Lung (tissue), 12 donors: Measurements from ENCODE around the gene FBXO38. TPM values are rescaled to one million over a fixed set of nuclear protein-coding genes. Genes with fewer than 3 reads are reported as not detected.

Source experiments
- ATAC-seq: fragments of 200-7000 bp; cut with Tn5 transposase; one replicate; pipeline ENCODE4 v1.9.1; 2020; ENCODE audit warnings: moderate number of reproducible peaks; ENCODE audit not compliant: insufficient read depth, low FRiP score
- DNase-seq, 3 donors: peaks; one replicate each; pipeline ENCODE4 v3.0.0-alpha.2; 2013 to 2017
- H3K27ac ChIP-seq, 2 donors: one replicate each; pipeline ENCODE4 v1.5.1; 2013; ENCODE audit warnings: mild to moderate bottlenecking in 2 of 2, moderate library complexity in 2 of 2, control low read depth in 1 of 2, inconsistent platforms in 1 of 2, low read depth in 1 of 2, low read length in 1 of 2
- H3K27me3 ChIP-seq, 3 donors: one replicate each; pipeline ENCODE4 v1.5.1; 2013; ENCODE audit warnings: low read length in 2 of 3; ENCODE audit not compliant: control insufficient read depth in 3 of 3, insufficient read depth in 3 of 3
- H3K36me3 ChIP-seq, 4 donors: one replicate each; pipeline ENCODE4 v1.5.1; 2013; ENCODE audit warnings: low read length in 4 of 4, mild to moderate bottlenecking in 1 of 4, moderate library complexity in 1 of 4; ENCODE audit not compliant: control insufficient read depth in 4 of 4, insufficient read depth in 4 of 4
- H3K4me1 ChIP-seq, 5 donors: one replicate each; pipeline ENCODE4 v1.5.1; 2013; ENCODE audit warnings: low read length in 5 of 5, mild to moderate bottlenecking in 2 of 5, moderate library complexity in 1 of 5; ENCODE audit not compliant: control insufficient read depth in 5 of 5, insufficient read depth in 5 of 5
- H3K4me3 ChIP-seq: one replicate; pipeline ENCODE4 v1.5.1; 2013; ENCODE audit warnings: mild to moderate bottlenecking, control low read depth, moderate library complexity
- H3K9ac ChIP-seq, 2 donors: one replicate each; pipeline ENCODE4 v1.5.1; 2013; ENCODE audit warnings: low read length in 2 of 2, control low read depth in 1 of 2; ENCODE audit not compliant: insufficient read depth in 1 of 2
- H3K9me3 ChIP-seq, 4 donors: one replicate each; pipeline ENCODE4 v1.5.1; 2013; ENCODE audit warnings: low read length in 3 of 4, mild to moderate bottlenecking in 1 of 4, moderate library complexity in 1 of 4; ENCODE audit not compliant: control insufficient read depth in 4 of 4, insufficient read depth in 3 of 4
- WGBS, 2 donors: extraction: QIAGEN DNeasy Blood & Tissue Kit; methylation state at CpG; one replicate each; pipeline ENCODE4 v1.1.7; 2013; 5-methylcytosine and 5-hydroxymethylcytosine counted together
- polyA plus RNA-seq, 2 donors: library from polyadenylated mRNA; stranded (reverse); fragments of 200-250 nt; gene quantifications; one replicate each; pipeline ENCODE4 v1.2.1, GENCODE V29; 2013
- total RNA-seq, 2 donors: library from RNA; depleted of rRNA in 1 of 2; stranded (reverse); fragments of >200 nt in 1 of 2; gene quantifications; one replicate each; pipeline ENCODE4 v1.2.1, GENCODE V29; 2014 to 2021
- TF ChIP-seq, protein P1 (sequence below): IDR thresholded peaks from 2 replicates; pipeline ENCODE4 v1.5.1; 2012; ENCODE audit warnings: mild to moderate bottlenecking; ENCODE audit errors: control extremely low read depth, extremely low read depth
- donor health status: control.
- donor health status: control.
- donor health status: Bipolar disorder and iron deficiency.
- donor health status: healthy.
- donor health status: DM: yes; HTN: yes; CAD: no.

FBXO38 gene
- total and polyA plus RNA-seq, 4 donors, result 18.5 to 77.2 (median 41.7) TPM

DNA sequence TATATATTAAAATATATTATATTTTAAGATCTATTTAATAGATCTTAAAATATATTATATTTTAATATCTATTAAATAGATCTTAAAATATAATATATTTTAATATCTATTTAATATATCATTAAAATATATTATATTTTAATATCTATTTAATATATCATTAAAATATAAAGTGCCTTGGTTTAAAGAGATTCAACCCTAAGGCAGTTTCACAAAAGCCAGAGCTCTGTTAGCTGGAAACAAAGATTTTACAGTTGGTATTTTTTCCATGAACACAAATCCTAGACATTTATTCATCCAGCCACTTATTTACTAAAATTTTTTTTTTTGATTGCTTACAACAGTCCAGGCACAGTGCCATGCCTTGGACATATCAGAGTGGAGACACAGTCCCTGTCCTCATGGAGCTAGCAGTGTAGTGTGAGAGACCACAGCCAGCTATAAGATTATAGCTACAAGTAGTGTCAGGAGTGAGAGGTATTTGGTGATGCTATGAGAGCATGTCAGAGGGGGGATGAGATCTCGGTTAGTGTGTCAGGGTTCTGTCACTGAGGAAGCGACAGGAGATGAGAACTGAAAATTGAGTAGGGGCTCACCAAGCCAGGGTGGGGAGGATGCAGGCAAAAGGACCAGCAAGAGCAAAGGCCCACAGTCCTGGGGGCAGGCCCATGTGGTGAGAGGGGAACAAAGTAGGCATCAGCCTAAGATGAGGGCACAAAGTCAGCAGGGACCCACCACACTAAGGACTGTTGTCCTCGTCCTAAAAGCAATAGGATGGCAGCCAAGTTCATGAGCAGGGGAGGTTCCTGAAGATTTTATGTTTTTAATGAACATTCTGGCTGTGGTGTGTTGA lies 74.5 kb downstream of the FBXO38 start:
- H3K4me1 ChIP-seq, result peaks cover 0 to 3% (median 0%) of the 10 kb centered on the region in 5 donors
- no peak overlapping the region for H3K27ac ChIP-seq
- 87 to 92% methylated on average over 3 of the region's 3 CpGs for WGBS, 2 donors
- H3K4me3 ChIP-seq, result no peak overlapping the region
- no peak for DNase-seq
- TF ChIP-seq, protein P1, sequence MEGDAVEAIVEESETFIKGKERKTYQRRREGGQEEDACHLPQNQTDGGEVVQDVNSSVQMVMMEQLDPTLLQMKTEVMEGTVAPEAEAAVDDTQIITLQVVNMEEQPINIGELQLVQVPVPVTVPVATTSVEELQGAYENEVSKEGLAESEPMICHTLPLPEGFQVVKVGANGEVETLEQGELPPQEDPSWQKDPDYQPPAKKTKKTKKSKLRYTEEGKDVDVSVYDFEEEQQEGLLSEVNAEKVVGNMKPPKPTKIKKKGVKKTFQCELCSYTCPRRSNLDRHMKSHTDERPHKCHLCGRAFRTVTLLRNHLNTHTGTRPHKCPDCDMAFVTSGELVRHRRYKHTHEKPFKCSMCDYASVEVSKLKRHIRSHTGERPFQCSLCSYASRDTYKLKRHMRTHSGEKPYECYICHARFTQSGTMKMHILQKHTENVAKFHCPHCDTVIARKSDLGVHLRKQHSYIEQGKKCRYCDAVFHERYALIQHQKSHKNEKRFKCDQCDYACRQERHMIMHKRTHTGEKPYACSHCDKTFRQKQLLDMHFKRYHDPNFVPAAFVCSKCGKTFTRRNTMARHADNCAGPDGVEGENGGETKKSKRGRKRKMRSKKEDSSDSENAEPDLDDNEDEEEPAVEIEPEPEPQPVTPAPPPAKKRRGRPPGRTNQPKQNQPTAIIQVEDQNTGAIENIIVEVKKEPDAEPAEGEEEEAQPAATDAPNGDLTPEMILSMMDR, result no peak
- no peaks in the 10 kb centered on the region for H3K9me3 ChIP-seq
- no peak for ATAC-seq
- no peaks in the 10 kb centered on the region for H3K27me3 ChIP-seq
- H3K9ac ChIP-seq, result no peak overlapping the region
- H3K36me3 ChIP-seq, result no peaks in the 10 kb centered on the region

DNA sequence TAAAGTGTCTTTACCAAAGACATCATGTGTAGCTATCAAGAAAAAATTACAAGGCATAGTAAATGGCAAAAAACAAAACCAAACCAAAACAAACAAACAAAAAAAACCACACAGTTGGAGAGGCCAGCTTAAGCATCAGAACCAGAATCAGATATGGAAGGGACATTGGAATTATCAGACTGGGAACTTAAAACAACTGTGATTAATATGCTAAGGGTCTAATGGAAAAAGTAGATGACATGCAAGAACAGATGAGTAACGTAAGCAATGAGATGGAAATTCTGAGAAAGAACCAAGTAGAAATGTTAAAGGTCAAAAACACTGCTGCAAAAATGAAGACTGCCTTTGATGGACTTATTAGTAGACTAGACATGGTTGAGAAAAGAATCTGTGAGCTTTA lies 75.9 kb downstream of the FBXO38 start:
- H3K4me1 ChIP-seq, result peaks cover 0 to 1% (median 0%) of the 10 kb centered on the region in 5 donors
- WGBS, 2 donors, result 75 to 89% methylated on average over 1 of the region's 1 CpG

DNA sequence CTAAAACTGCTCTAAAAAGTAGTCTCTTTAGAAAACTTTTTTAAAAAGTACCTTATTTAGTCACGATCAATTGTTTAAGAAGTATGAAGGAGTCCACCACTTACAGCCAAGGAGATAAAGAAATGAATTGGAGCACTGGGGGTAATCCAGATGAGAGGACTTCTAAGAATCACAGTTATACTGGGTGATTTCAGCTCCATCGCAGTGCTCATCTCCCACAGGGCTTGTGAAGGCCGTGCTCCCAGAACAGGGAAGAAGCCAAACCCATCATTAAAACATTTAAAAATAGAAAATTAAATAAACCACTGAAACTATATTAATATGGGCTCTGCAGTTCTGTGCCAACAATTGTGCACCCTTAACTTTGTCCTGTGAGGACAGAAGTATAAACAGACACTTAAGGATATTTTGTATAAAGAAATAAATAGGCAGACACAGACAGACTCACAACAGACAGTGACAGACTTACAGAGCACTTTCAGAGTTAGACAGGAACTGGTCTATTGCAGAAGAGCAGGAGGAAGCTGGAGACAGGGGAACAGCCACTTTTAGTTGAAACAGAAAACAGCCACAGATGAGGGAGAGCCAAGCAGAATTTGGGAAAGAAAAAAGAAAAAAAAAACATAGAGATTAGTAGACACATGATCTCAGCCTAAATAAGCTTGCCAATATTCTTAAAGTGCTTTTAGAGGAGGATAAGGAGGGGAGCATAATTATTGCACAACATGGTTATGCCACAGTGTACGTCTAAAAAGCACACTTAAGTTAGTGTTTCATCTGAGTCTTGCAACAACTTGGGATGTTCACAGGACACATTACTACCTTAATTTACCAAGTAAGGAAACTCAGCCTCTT lies 81.8 kb downstream of the FBXO38 start:
- peak overlapping the region in 1 of 2 donors; percentile 70 for H3K27ac ChIP-seq
- WGBS, 2 donors, result 41 to 52% methylated on average over 4 of the region's 4 CpGs
- H3K4me3 ChIP-seq, result no peak overlapping the region
- no peak for ATAC-seq
- no peaks in the 10 kb centered on the region for H3K36me3 ChIP-seq
- H3K27me3 ChIP-seq, result no peaks in the 10 kb centered on the region
- peak in 2 of 3 donors; percentile 13 to 36 for DNase-seq
- no peak overlapping the region for H3K9ac ChIP-seq
- no peaks in the 10 kb centered on the region for H3K9me3 ChIP-seq
- TF ChIP-seq, protein P1, result no peak
- peaks cover 0 to 25% (median 4%) of the 10 kb centered on the region in 5 donors for H3K4me1 ChIP-seq

More for the DNA sequence above, 75.9 kb downstream of the FBXO38 start:
- Histone ChIP-seq H3K27ac (no peak overlapping the region), H3K9me3 (no peaks in the 10 kb centered on the region), H3K27me3 (no peaks in the 10 kb centered on the region), H3K4me3 (no peak overlapping the region), H3K9ac (no peak overlapping the region), H3K36me3 (no peaks in the 10 kb centered on the region)
- TF ChIP-seq, protein P1, result no peak
- DNase-seq (no peak), ATAC-seq (no peak)
